ENCODE results near the gene SHROOM1.
"Not testable (repeated sequence)": the region's sequence is repeated elsewhere in the genome, so short reads cannot be mapped to it uniquely, and the experiment has no call there.

Gene SHROOM1

DNA sequence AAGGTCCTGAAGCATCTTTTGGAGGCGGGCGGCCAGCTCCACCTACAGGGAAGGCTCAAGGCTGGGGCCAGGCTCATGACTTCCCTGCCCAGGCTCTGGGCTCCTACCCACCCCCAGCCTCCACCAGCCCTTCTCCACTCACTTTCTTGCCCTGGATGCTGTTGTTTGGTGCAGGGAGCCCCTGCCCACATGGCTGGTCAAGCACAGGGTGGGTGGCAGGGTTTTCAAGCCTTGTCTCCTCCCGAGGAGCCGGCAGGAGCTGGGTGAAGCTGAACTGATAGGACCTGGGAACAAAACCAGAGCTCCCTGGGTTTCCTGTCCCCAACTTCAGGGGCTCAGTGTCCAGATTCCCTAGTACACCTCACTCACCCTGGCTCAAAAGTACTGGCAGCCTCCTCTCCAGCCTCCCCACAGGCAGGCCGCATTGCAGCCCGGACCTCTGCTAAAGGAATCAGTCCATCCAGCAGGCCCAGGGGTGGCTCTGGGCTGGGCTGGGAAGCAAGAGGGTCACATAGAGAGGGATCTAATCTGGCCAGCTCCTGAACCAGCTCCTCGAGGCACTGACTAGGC is 6.9 kb downstream of the SHROOM1 start:
- DNase-seq: no peak

GRCh38 chr5:132822650-132823480 is 7.6 kb downstream of the SHROOM1 start:
- no peak for DNase-seq

DNA sequence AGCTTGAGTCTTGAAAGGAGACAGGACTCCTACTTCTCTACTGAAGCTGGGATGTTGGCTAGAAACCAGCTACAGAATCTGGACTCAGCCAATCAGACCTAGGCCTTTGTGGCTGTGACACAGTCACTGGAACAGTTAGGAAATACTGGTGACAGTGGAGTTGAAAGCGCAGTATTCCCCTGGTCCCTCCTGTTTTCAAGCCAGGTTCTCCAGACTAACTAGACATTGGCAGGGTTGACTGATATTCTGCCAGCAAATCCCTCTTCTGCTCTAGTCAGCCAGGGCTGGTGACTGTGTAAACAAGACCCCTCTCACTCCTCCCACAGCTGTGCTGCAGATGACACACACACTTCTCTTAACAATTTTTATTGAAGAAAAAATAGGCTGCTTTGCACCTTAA is 8.7 kb downstream of the SHROOM1 start:
- no peak for DNase-seq

GRCh38 chr5:132821350-132821749 is 9.1 kb downstream of the SHROOM1 start:
- no peak for DNase-seq

GRCh38 chr5:132820162-132820754 is 10.2 kb downstream of the SHROOM1 start:
- DNase-seq: peak; percentile 85 to 88

DNA sequence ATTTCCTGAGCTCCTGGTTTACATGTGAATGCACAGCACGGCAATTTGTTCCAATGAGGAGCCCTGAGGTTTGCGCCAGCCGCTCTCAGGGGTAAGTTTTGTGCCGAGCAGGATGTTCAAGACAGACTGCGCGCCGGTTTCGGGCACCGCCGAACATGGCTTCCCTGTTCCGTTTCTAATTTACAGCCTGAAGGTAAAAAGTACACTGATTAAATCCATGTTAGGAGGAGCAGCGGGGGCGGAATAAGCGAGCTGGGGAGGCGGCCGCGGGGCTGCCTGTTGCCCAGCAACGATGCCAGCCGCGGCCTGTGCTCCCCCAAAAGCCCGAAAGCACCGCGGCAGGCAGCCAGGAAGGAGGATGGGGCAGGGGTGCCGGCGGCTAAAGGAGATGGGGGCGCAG is 11.0 kb downstream of the SHROOM1 start:
- no peak for DNase-seq

DNA sequence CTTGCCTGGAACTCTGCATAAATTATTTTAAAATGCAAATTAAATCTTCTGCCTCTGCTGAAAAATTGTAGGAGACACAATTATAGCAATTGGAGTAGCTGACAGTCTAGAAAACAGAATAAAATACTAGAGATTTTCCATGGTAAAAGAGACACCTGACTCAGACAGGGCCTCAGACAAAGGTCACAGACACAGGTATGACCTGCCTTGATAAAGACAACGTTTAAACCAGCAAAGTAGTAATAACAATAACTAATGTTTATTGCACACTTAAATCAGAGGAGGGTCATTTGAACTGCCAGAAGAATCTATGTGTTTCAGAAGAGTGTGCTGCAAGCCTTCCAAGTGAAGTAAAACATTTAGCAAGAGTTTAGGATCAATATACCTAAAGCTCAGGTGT is 13.4 kb downstream of the SHROOM1 start:
- DNase-seq: no peak

- no peak for DNase-seq
Observed at GRCh38 chr5:132816554-132816953, 13.9 kb downstream of the SHROOM1 start.

GRCh38 chr5:132816083-132816482 is 14.4 kb downstream of the SHROOM1 start:
- DNase-seq: no peak

DNA sequence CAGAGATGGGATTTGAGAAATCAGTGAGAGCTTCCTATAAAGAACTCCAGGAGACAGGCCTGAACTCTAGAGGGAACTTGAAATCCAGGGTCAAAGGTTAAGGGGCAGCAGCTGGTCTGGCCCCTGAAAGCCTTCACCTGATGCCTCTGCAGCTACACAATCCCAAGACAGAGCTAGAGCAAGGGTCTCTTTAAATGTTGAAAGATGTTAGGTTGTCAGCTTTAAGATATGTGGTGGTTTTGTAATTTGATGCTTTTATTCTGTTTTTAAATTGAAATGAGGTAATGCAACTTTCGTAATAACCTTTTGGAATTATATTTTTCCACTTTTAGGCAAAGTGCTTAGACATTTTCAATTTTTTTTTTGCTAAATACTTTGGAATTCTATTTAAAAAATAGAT is 15.0 kb downstream of the SHROOM1 start:
- DNase-seq: no peak

- DNase-seq: no peak
Observed at GRCh38 chr5:132814503-132815294, 15.7 kb downstream of the SHROOM1 start.

GRCh38 chr5:132813599-132814502 is 16.6 kb downstream of the SHROOM1 start:
- DNase-seq: peak in 1 of 2 donors; percentile 31

GRCh38 chr5:132812781-132813598 is 17.5 kb downstream of the SHROOM1 start, which contains the start of gene SOWAHA:
TSS of gene SOWAHA (plus strand) at chr5:132813302. CDS start at chr5:132813622, 320 bp downstream.
- no peak for DNase-seq

DNA sequence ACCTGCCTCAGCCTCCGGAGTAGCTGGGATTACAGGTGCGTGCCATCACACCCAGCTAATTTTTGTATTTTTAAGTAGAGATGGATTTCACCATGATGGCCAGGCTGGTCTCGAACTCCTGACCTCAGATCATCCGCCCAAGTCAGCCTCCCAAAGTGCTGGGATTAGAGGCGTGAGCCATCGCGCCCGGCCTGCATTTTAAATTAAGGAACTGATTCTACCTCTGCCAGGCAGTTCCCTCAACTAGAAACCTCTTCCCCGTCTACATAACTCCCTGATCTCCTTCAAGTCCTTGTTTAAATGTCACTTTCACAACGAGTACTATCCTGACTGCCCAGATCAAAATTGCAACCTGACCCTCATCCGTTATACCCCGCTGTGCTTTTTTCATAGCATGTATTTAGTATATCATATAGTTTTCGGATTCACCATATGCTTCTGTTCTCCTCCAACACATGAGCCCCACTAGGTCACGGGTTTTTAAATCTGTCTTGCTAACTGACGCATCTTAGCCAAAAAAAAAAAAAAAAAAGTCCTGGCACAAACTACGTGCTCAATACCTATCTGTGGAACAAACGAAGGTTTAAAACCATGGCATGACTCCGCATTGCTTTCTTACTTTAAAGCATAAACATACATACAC is 18.2 kb downstream of the SHROOM1 start:
- no peak for DNase-seq

GRCh38 chr5:132810605-132811004 is 19.8 kb downstream of the SHROOM1 start:
- DNase-seq: no peak

DNA sequence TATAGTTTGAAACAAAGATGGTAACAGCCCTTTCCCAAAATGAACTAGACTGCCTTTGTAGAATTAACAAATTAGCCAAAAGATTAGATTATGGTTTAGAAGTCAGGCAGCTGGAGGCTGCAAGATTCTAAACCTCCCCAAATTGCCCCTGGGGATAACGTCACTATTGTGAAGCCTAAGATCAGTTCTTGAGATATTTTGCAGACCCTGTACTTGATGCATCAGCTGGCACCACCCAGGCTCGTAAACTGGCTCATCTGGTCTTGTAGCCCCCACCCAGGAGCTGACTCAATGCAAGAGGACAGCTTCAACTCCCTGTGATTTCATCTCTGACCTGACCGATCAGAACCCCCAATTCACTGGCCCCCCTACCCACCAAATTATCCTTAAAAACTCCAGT is 21.6 kb downstream of the SHROOM1 start:
- DNase-seq: no peak

GRCh38 chr5:132808448-132808847 is 22.0 kb downstream of the SHROOM1 start:
- no peak for DNase-seq

GRCh38 chr5:132807163-132807838 is 23.1 kb downstream of the SHROOM1 start:
- DNase-seq: no peak

GRCh38 chr5:132806804-132807162 is 23.7 kb downstream of the SHROOM1 start:
- DNase-seq: not testable (repeated sequence)

- not testable (repeated sequence) for DNase-seq
Observed at GRCh38 chr5:132805872-132806271, 24.6 kb downstream of the SHROOM1 start.
